HCT116 (cell line): Measurements from ENCODE around the gene MBD6. TPM values are rescaled to one million over a fixed set of nuclear protein-coding genes. Genes with fewer than 3 reads are reported as not detected.

Experiments
- ATAC-seq: fragments of 200-7000 bp; cut with Tn5 transposase; 2 replicates; pipeline ENCODE4 v1.9.1; 2020; ENCODE audit warnings: mild to moderate bottlenecking, moderate library complexity
- BruUV-seq: library from RNA; stranded (reverse); fragments of 400-500 nt; replicated peaks from 2 replicates; lab custom pipeline; 2021; lab: Mats Ljungman, UMichigan
- CTCF ChIA-PET: fragments of 300-600 bp; sonication (Branson Sonifier 250); formaldehyde crosslinking; loops from one replicate; lab custom pipeline; 2021; ENCODE audit warnings: antibody characterized with exemption; lab: Charles Lee
- POLR2A ChIA-PET: fragments of 300-600, 350-600 bp; sonication (Branson Sonifier 250); formaldehyde crosslinking; loops from one replicate; lab custom pipeline; 2021; ENCODE audit warnings: antibody characterized with exemption; lab: Charles Lee
- RAD21 ChIA-PET, 2 experiments: fragments of 300-600 bp; sonication (Branson Sonifier 250); formaldehyde crosslinking; loops; one replicate each; lab custom pipeline; 2023; ENCODE audit warnings: low total read pairs in 2 of 2; ENCODE audit not compliant: uncharacterized antibody in 2 of 2, unreplicated experiment in 2 of 2, low non-redundant PET in 1 of 2; lab: Charles Lee
- DNase-seq: peaks from one replicate; pipeline ENCODE4 v3.0.0-alpha.2; 2010; ENCODE audit warnings: low read depth, low spot score
- H2AFZ ChIP-seq: fragments of 200-600 bp; shearing (Covaris generic), sonication (generic); 2 replicates; pipeline ENCODE4 v1.6.1; 2017; ENCODE audit warnings: low read depth, mixed run types, mixed read lengths, antibody characterized with exemption, low read length; ENCODE audit not compliant: poor library complexity, severe bottlenecking
- H3K27ac ChIP-seq: 2 replicates; pipeline ENCODE4 v1.5.1; 2012; ENCODE audit warnings: low read depth, low read length
- H3K27me3 ChIP-seq: fragments of 200-600 bp; sonication (generic); 2 replicates; pipeline ENCODE4 v1.6.1; 2016; ENCODE audit warnings: mixed run types, low read length, mixed read lengths; ENCODE audit not compliant: insufficient read depth
- H3K36me3 ChIP-seq, 2 experiments: fragments of 200-500 bp in 1 of 2; fragments of 200-600 bp in 1 of 2; sonication (Bioruptor generic) in 1 of 2; sonication (generic) in 1 of 2; 2 replicates each; pipeline versions ENCODE4 v1.5.1 to v1.6.1; 2014 to 2016; ENCODE audit warnings: low read length in 2 of 2, inconsistent platforms in 1 of 2, mixed read lengths in 1 of 2, mixed run types in 1 of 2; ENCODE audit not compliant: insufficient read depth in 2 of 2, control insufficient read depth in 1 of 2
- H3K4me1 ChIP-seq, 2 experiments: fragments of 200-600 bp in 1 of 2; sonication (generic) in 1 of 2; 2 replicates each; pipeline versions ENCODE4 v1.5.1 to v1.6.1; 2012 to 2017; ENCODE audit warnings: low read length in 2 of 2, inconsistent platforms in 1 of 2, mild to moderate bottlenecking in 1 of 2, mixed read lengths in 1 of 2, mixed run types in 1 of 2, moderate library complexity in 1 of 2; ENCODE audit not compliant: insufficient read depth in 2 of 2, control insufficient read depth in 1 of 2
- H3K4me2 ChIP-seq: fragments of 200-600 bp; sonication (generic); 2 replicates; pipeline ENCODE4 v1.6.1; 2017; ENCODE audit warnings: mixed run types, low read length, mixed read lengths
- H3K4me3 ChIP-seq, 2 experiments: fragments of 200-600 bp in 1 of 2; sonication (generic) in 1 of 2; replicated peaks in 1 of 2; 2 replicates each; pipeline ENCODE4 v1.5.1; 2011 to 2016; ENCODE audit warnings: low read length in 2 of 2, control low read depth in 1 of 2, low read depth in 1 of 2, mild to moderate bottlenecking in 1 of 2, mixed read lengths in 1 of 2, mixed run types in 1 of 2
- H3K79me2 ChIP-seq: fragments of 200-600 bp; sonication (generic); 2 replicates; pipeline ENCODE4 v1.6.1; 2017; ENCODE audit warnings: mild to moderate bottlenecking, mixed run types, low read length, moderate library complexity, mixed read lengths; ENCODE audit not compliant: insufficient read depth
- H3K9ac ChIP-seq: fragments of 200-600 bp; sonication (generic); 2 replicates; pipeline ENCODE4 v1.6.1; 2016; ENCODE audit warnings: low read length, mixed read lengths
- H3K9me2 ChIP-seq: fragments of 200-600 bp; sonication (generic), shearing (Covaris generic); 2 replicates; pipeline ENCODE4 v1.6.1; 2017; ENCODE audit warnings: mixed run types, mild to moderate bottlenecking, moderate library complexity; ENCODE audit not compliant: insufficient read depth
- H3K9me3 ChIP-seq, 2 experiments: fragments of 200-500 bp in 1 of 2; fragments of 200-600 bp in 1 of 2; sonication (Bioruptor generic) in 1 of 2; sonication (generic) in 1 of 2; 2 replicates each; pipeline ENCODE4 v1.6.1; 2014 to 2017; ENCODE audit warnings: low read length in 2 of 2, mixed read lengths in 2 of 2, inconsistent platforms in 1 of 2, low read depth in 1 of 2, mild to moderate bottlenecking in 1 of 2, mixed run types in 1 of 2, moderate library complexity in 1 of 2; ENCODE audit not compliant: control insufficient read depth in 1 of 2, insufficient read depth in 1 of 2
- H4K20me1 ChIP-seq: fragments of 200-600 bp; sonication (generic), shearing (Covaris generic); 2 replicates; pipeline ENCODE4 v1.6.1; 2017; ENCODE audit warnings: mixed run types, mild to moderate bottlenecking, moderate library complexity; ENCODE audit not compliant: insufficient read depth
- CEBPB ChIP-seq: IDR thresholded peaks from 2 replicates; pipeline ENCODE4 v1.6.1; 2012; ENCODE audit warnings: low read depth
- EGR1 ChIP-seq: IDR thresholded peaks from 2 replicates; pipeline ENCODE4 v1.6.1; 2012; ENCODE audit warnings: low read depth
- EZH2 ChIP-seq: fragments of 200-600 bp; sonication (generic); IDR thresholded peaks from 2 replicates; pipeline ENCODE4 v1.6.1; 2017; ENCODE audit warnings: antibody characterized with exemption, mixed run types
- EZH2phosphoT487 ChIP-seq: fragments of 200-600 bp; IDR thresholded peaks from 2 replicates; pipeline ENCODE4 v1.6.1; 2018; ENCODE audit warnings: antibody characterized with exemption, borderline replicate concordance
- POLR2A ChIP-seq: IDR thresholded peaks from 2 replicates; pipeline ENCODE4 v1.7.0; 2011; ENCODE audit warnings: borderline replicate concordance; ENCODE audit not compliant: insufficient read depth, insufficient read length; ENCODE audit errors: extremely low read depth
- RAD21 ChIP-seq: IDR thresholded peaks from 2 replicates; pipeline ENCODE4 v1.6.1; 2012; ENCODE audit warnings: low read depth, mild to moderate bottlenecking
- SIN3A ChIP-seq: IDR thresholded peaks from 2 replicates; pipeline ENCODE4 v1.6.1; 2012; ENCODE audit warnings: low read depth
- SRF ChIP-seq: IDR thresholded peaks from 2 replicates; pipeline ENCODE4 v1.6.1; 2012; ENCODE audit warnings: low read depth
- TCF7L2 ChIP-seq: IDR thresholded peaks from 2 replicates; pipeline ENCODE4 v1.7.0; 2011; ENCODE audit warnings: borderline replicate concordance, inconsistent platforms; ENCODE audit not compliant: insufficient read depth, insufficient read length; ENCODE audit errors: extremely low read depth
- ZBTB33 ChIP-seq: IDR thresholded peaks from 2 replicates; pipeline ENCODE4 v1.6.1; 2011; ENCODE audit warnings: mild to moderate bottlenecking, low read length, moderate library complexity; ENCODE audit not compliant: insufficient replicate concordance; ENCODE audit errors: extremely low read depth
- intact Hi-C: fragments of 100-400 bp; cut with micrococcal nuclease; formaldehyde crosslinking; loops from 2 replicates; pipeline ENCODE4 v1.10.0; 2022
- total RNA-seq: library from RNA; stranded (reverse); gene quantifications from one replicate; pipeline ENCODE4 v1.2.1, GENCODE V29; 2021; ENCODE audit not compliant: unreplicated experiment
- TF ChIP-seq, protein P1 (sequence below): IDR thresholded peaks from 2 replicates; pipeline ENCODE4 v1.6.1; 2012

Gene MBD6
- total RNA-seq, 1 experiment from 2014 or later = 70.1 TPM

DNA sequence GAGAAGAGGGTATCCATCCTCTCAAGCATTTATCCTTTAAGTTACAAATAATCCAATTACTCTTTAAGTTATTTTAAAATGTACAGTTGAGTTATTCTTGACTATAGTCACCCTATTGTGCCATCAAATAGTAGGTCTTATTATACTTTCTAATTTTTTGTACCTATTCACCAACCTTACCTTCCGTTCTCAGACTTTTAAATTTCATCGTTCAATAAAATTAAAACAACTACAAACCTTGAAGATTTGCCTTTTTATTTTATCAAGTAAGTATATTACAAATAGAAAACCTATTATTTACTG is 25.3 kb downstream of the MBD6 start:
- no peak overlapping the region for H3K9ac ChIP-seq
- RAD21 ChIA-PET = no interaction called here
- CTCF ChIA-PET = no interaction called here
- no peak for TF ChIP-seq SRF
- no peak for TF ChIP-seq EZH2
- TF ChIP-seq, protein P1, sequence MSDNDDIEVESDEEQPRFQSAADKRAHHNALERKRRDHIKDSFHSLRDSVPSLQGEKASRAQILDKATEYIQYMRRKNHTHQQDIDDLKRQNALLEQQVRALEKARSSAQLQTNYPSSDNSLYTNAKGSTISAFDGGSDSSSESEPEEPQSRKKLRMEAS = no peak
- no peak for TF ChIP-seq ZBTB33
- TF ChIP-seq TCF7L2 = no peak
- TF ChIP-seq POLR2A = no peak
- TF ChIP-seq RAD21 = no peak
- no peak for TF ChIP-seq EZH2phosphoT487
- TF ChIP-seq SIN3A = no peak
- no peak for TF ChIP-seq EGR1
- TF ChIP-seq CEBPB = no peak
- TF ChIP-seq, all 23 proteins: peak for 0
- Histone ChIP-seq H3K4me2 (0 out of 2 replicates have a peak overlapping the region, but pooled peaks have one; percentile 76), H3K79me2 (peaks cover 24% of the 10 kb centered on the region), H3K4me3 (no peak overlapping the region), H3K36me3 (peaks cover 0 to 3% of the 10 kb centered on the region in 2 experiments; a peak in 1 of 4 replicates), H3K9me2 (no peaks in the 10 kb centered on the region), H4K20me1 (no peaks in the 10 kb centered on the region), H2AFZ (peak overlapping the region; percentile 100), H3K27me3 (no peaks in the 10 kb centered on the region), H3K4me1 (peaks cover 9 to 36% of the 10 kb centered on the region in 2 experiments), H3K27ac (no peak overlapping the region), H3K9me3 (no peaks in the 10 kb centered on the region)
- intact Hi-C loops = no loop called here
- no peak for ATAC-seq
- DNase-seq = no peak
- no TSS peak for BruUV-seq
- POLR2A ChIA-PET = no interaction called here
